Measurements from ENCODE around the gene PLIN3.

DNA sequence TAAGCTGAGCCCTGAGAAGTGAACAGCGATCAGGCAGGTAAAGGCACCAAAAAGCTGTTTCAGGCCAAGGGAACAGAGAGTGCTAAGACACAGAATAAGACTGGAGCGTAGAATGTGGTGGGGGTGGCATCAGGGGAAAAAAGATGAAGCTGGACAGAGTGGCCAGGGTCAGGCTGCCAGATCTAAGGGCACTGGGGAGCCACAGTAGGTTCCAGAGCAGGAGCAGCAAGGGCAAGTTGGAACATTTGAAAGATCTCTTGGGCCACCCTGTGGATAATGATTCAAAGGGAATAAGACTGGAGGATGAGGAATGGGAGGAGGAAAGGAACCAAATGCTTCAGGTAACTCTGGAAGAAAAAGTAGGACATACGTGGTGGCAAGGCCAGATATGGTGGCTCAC lies 6.5 kb upstream of the PLIN3 start:
- TF ChIP-seq, protein P1, sequence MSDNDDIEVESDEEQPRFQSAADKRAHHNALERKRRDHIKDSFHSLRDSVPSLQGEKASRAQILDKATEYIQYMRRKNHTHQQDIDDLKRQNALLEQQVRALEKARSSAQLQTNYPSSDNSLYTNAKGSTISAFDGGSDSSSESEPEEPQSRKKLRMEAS (IDR thresholded peaks at IDR 0.05), result no peak
- no peak for TF ChIP-seq POLR2AphosphoS5 (IDR thresholded peaks at IDR 0.05; ENCODE audit: low read depth, low read length)
- TF ChIP-seq POLR2A (IDR thresholded peaks at IDR 0.05; ENCODE audit: borderline replicate concordance, extremely low read depth, insufficient read depth, insufficient read length), result no peak
- TF ChIP-seq, protein P2, sequence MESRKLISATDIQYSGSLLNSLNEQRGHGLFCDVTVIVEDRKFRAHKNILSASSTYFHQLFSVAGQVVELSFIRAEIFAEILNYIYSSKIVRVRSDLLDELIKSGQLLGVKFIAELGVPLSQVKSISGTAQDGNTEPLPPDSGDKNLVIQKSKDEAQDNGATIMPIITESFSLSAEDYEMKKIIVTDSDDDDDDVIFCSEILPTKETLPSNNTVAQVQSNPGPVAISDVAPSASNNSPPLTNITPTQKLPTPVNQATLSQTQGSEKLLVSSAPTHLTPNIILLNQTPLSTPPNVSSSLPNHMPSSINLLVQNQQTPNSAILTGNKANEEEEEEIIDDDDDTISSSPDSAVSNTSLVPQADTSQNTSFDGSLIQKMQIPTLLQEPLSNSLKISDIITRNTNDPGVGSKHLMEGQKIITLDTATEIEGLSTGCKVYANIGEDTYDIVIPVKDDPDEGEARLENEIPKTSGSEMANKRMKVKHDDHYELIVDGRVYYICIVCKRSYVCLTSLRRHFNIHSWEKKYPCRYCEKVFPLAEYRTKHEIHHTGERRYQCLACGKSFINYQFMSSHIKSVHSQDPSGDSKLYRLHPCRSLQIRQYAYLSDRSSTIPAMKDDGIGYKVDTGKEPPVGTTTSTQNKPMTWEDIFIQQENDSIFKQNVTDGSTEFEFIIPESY (IDR thresholded peaks at IDR 0.05; ENCODE audit: extremely low read depth, insufficient replicate concordance, low read length), result no peak
- TF ChIP-seq, protein P3, sequence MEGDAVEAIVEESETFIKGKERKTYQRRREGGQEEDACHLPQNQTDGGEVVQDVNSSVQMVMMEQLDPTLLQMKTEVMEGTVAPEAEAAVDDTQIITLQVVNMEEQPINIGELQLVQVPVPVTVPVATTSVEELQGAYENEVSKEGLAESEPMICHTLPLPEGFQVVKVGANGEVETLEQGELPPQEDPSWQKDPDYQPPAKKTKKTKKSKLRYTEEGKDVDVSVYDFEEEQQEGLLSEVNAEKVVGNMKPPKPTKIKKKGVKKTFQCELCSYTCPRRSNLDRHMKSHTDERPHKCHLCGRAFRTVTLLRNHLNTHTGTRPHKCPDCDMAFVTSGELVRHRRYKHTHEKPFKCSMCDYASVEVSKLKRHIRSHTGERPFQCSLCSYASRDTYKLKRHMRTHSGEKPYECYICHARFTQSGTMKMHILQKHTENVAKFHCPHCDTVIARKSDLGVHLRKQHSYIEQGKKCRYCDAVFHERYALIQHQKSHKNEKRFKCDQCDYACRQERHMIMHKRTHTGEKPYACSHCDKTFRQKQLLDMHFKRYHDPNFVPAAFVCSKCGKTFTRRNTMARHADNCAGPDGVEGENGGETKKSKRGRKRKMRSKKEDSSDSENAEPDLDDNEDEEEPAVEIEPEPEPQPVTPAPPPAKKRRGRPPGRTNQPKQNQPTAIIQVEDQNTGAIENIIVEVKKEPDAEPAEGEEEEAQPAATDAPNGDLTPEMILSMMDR (IDR thresholded peaks at IDR 0.05 in 2 of 3, conservative IDR thresholded peaks at IDR 0.05 in 1 of 3; ENCODE audit: borderline replicate concordance in 1 of 3, insufficient read depth in 1 of 3, low read depth in 2 of 3, low read length in 2 of 3), result no peak
- TF ChIP-seq EZH2 (IDR thresholded peaks at IDR 0.05), result no peak
- TF ChIP-seq EZH2phosphoT487 (IDR thresholded peaks at IDR 0.05; ENCODE audit: borderline replicate concordance), result no peak
- TF ChIP-seq SRF (IDR thresholded peaks at IDR 0.05; ENCODE audit: low read depth), result no peak
- TF ChIP-seq SIN3A (IDR thresholded peaks at IDR 0.05; ENCODE audit: low read depth), result no peak
- TF ChIP-seq TCF7L2 (IDR thresholded peaks at IDR 0.05; ENCODE audit: borderline replicate concordance, extremely low read depth, insufficient read depth, insufficient read length), result no peak
- no peak for TF ChIP-seq ZNF274 (IDR thresholded peaks at IDR 0.05; ENCODE audit: low read depth, low read length)
